ENCODE results near the gene MMP11.

- no peak for TF ChIP-seq CTCF (IDR thresholded peaks at IDR 0.05; ENCODE audit: low read depth, low read length)
- no peak for TF ChIP-seq EZH2phosphoT487 (IDR thresholded peaks at IDR 0.05; ENCODE audit: low read depth)
These were observed 17.5 kb upstream of the MMP11 start for GRCh38 chr22:23754980-23755636.
